Ascending aorta (tissue), 2 donors: ENCODE results near the gene DDX31. TPM values are rescaled to one million over a fixed set of nuclear protein-coding genes. Genes with fewer than 3 reads are reported as not detected.

Experiments used
- DNase-seq, 2 donors: peaks; one replicate each; pipeline ENCODE4 v3.0.0-alpha.2; 2019; ENCODE audit warnings: low spot score in 2 of 2
- H3K27ac ChIP-seq, 2 donors: fragments of 200-600 bp; sonication (generic); one replicate each; pipeline ENCODE4 v1.5.1; 2016 to 2017; ENCODE audit warnings: mild to moderate bottlenecking in 1 of 2
- H3K27me3 ChIP-seq: fragments of 200-600 bp; sonication (generic); one replicate; pipeline ENCODE4 v1.5.1; 2017
- H3K36me3 ChIP-seq, 2 donors: fragments of 200-600 bp; sonication (generic); one replicate each; pipeline ENCODE4 v1.5.1; 2016
- H3K4me1 ChIP-seq, 2 donors: fragments of 200-600 bp; sonication (generic); one replicate each; pipeline ENCODE4 v1.5.1; 2016 to 2017; ENCODE audit warnings: mild to moderate bottlenecking in 1 of 2
- H3K4me3 ChIP-seq, 2 donors: fragments of 200-600 bp; sonication (generic); one replicate each; pipeline ENCODE4 v1.5.1; 2016 to 2017; ENCODE audit warnings: mild to moderate bottlenecking in 1 of 2
- H3K9me3 ChIP-seq, 2 donors: fragments of 200-600 bp; sonication (generic); one replicate each; pipeline ENCODE4 v1.5.1; 2016
- intact Hi-C: fragments of 100-400 bp; cut with DNase I; formaldehyde crosslinking; loops from one replicate; pipeline ENCODE4 v1.15.1; 2023
- total RNA-seq: library from RNA; depleted of rRNA; stranded (reverse); fragments of >200 nt; gene quantifications from one replicate; pipeline ENCODE4 v1.1.0, GENCODE V29; 2016
- TF ChIP-seq, protein P1 (sequence below), 3 experiments: fragments of 200-600 bp in 2 of 3; fragments of 450-650 bp in 1 of 3; sonication (generic) in 2 of 3; IDR thresholded peaks; one replicate each; pipeline ENCODE4 v1.5.1; 2016 to 2019; ENCODE audit warnings: antibody characterized with exemption in 3 of 3, mild to moderate bottlenecking in 1 of 3, moderate library complexity in 1 of 3

Gene DDX31
- total RNA-seq, 1 donor from 2014 or later, result 20.4 TPM

DNA sequence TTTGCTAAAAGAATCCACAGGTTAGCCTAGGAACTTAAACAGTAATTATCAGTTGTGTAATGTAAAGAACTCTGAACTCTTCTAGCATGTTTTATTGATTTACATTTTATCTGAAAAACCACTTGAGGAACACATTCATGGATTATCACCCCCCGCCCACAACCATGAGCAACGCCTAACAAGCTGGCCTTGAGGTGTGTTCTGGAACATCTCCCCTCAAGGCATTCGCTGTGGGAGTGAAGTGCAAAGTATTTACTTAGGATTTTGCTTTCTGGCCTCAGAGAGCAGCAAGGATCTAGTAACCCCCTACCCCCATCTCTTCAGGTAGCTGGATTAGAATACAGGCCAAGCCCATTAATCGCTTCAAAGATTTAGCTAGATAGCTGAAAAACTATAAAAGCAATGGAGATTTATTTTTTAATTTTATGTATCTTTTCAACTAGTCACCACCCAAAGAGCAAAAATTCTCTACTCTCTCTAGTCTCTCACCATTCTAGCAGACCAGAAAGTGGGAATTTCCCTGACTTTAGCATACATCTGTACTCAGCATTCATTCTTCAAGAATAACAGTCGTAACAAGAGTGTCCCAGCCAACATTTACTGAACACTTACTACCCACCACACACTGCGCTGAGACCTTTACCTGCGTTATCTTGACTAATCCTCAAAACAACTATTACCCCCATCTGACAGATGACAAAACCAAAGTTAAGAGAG, 37.2 kb downstream of the DDX31 start:
- no peak for DNase-seq
- Histone ChIP-seq H3K36me3 (peaks cover 40 to 54% of the 10 kb centered on the region in 2 donors), H3K27ac (no peak overlapping the region)

DNA sequence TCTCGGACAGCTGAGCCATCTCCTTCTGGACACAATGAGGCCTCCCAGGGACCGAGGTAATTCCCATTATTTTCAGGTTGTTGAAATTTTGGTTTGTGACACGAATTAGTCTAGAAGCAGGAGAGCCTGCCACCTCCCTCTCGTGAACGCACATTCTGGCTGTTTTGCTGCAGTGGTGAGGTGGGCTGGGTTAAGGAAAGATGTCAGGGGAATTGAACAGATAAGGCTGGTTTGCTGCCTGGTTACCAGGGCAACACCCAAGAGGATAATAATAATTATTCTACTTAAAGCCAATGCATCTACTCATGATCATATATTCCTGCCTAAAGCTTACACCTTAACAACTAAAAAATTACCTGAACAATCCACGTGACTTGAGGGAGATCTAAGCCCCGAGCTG, 38.1 kb downstream of the DDX31 start:
- Histone ChIP-seq H3K4me3 (no peak overlapping the region), H3K36me3 (peaks cover 39 to 50% of the 10 kb centered on the region in 2 donors), H3K9me3 (no peaks in the 10 kb centered on the region), H3K4me1 (no peaks in the 10 kb centered on the region), H3K27me3 (no peaks in the 10 kb centered on the region), H3K27ac (no peak overlapping the region)
- DNase-seq, result no peak
- TF ChIP-seq, protein P1, sequence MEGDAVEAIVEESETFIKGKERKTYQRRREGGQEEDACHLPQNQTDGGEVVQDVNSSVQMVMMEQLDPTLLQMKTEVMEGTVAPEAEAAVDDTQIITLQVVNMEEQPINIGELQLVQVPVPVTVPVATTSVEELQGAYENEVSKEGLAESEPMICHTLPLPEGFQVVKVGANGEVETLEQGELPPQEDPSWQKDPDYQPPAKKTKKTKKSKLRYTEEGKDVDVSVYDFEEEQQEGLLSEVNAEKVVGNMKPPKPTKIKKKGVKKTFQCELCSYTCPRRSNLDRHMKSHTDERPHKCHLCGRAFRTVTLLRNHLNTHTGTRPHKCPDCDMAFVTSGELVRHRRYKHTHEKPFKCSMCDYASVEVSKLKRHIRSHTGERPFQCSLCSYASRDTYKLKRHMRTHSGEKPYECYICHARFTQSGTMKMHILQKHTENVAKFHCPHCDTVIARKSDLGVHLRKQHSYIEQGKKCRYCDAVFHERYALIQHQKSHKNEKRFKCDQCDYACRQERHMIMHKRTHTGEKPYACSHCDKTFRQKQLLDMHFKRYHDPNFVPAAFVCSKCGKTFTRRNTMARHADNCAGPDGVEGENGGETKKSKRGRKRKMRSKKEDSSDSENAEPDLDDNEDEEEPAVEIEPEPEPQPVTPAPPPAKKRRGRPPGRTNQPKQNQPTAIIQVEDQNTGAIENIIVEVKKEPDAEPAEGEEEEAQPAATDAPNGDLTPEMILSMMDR (IDR thresholded peaks at IDR 0.05), result no peak
- intact Hi-C loops, result no loop called here

More for the DNA sequence above, 37.2 kb downstream of the DDX31 start:
- Histone ChIP-seq H3K4me3 (no peak overlapping the region), H3K4me1 (no peaks in the 10 kb centered on the region), H3K27me3 (no peaks in the 10 kb centered on the region), H3K9me3 (no peaks in the 10 kb centered on the region)
- TF ChIP-seq, protein P1 (IDR thresholded peaks at IDR 0.05), result no peak
- intact Hi-C loops, result no loop called here

DNA sequence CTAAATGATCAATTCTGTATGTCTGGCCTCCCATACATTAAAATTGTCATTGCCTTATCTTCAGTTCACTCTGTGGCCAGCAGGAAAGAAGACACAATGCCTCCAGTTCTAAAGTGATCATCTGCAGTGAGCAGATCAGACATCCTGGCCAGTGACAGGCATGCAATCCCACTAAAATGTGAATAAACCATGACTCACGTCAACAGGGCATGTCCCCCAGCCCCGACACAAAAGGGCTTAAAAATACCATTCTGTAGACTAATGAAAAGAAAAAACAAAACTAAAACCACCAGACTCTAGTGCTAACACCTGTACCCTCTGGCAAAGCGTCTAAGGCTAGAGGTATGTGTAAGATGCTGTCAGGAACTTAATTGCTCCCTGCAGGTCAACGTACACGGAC, 38.5 kb downstream of the DDX31 start:
- H3K4me3 ChIP-seq, result no peak overlapping the region
- TF ChIP-seq, protein P1 (IDR thresholded peaks at IDR 0.05), result no peak
- peaks cover 40 to 48% of the 10 kb centered on the region in 2 donors for H3K36me3 ChIP-seq
- H3K27ac ChIP-seq, result no peak overlapping the region
- intact Hi-C loops, result no loop called here
- H3K4me1 ChIP-seq, result no peaks in the 10 kb centered on the region
- H3K9me3 ChIP-seq, result no peaks in the 10 kb centered on the region
- DNase-seq, result no peak
- H3K27me3 ChIP-seq, result no peaks in the 10 kb centered on the region

DNA sequence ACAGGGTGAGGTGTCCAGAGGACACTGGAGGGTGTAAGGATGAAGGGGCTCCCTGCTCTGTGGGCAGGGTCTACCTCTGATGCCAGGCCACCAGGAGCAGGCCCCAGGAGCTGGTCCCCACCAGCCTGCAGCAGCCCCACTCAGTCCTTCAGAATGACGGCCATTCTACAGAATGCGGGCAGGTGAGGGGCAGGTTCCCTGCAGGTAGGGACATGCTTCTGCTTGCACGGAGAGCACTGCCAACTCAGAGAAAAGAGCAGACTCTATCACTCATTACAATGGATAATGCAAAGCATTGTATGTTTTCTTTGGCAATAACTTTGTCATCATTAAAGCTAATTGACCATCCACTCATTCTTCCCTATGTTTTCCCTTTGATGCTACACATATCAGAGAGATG, 39.0 kb downstream of the DDX31 start:
- peaks cover 40 to 47% of the 10 kb centered on the region in 2 donors for H3K36me3 ChIP-seq

DNA sequence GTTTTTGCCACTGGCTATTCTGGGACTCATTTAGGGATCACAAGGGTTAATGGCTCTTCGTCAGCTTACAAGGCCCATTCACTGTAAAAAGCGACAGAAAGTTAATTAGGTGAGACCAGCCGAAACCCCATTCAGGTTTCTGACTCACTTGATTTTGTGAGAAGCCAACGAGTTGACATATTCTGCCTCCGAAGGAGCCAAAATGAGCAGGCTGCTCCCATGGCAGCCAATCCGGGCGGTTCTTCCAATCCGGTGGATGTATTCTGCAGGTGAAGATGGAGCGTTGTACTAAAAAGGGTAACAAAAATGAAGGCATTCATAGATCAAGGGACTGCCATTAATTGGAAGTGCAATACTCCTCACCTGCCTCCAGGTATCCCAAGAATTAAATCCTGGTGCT, 39.7 kb downstream of the DDX31 start:
- TF ChIP-seq, protein P1 (IDR thresholded peaks at IDR 0.05), result no peak
- no peak overlapping the region for H3K27ac ChIP-seq
- intact Hi-C loops, result no loop called here
- peaks cover 42 to 51% of the 10 kb centered on the region in 2 donors for H3K36me3 ChIP-seq
- no peak overlapping the region for H3K4me3 ChIP-seq
- H3K4me1 ChIP-seq, result no peaks in the 10 kb centered on the region
- no peaks in the 10 kb centered on the region for H3K9me3 ChIP-seq
- DNase-seq, result no peak
- H3K27me3 ChIP-seq, result no peaks in the 10 kb centered on the region

More for the DNA sequence above, 39.0 kb downstream of the DDX31 start:
- H3K9me3 ChIP-seq, result no peaks in the 10 kb centered on the region
- H3K27me3 ChIP-seq, result no peaks in the 10 kb centered on the region
- H3K4me3 ChIP-seq, result no peak overlapping the region
- H3K27ac ChIP-seq, result no peak overlapping the region
- intact Hi-C loops, result no loop called here
- no peaks in the 10 kb centered on the region for H3K4me1 ChIP-seq
- DNase-seq, result no peak
- TF ChIP-seq, protein P1 (IDR thresholded peaks at IDR 0.05), result no peak
